DOHH2 (cell line): ENCODE data around the gene LRRC32.
A peak's percentile ranks its signal among the peaks of the same experiment; 100 is the strongest.
"Not testable (repeated sequence)": the region's sequence is repeated elsewhere in the genome, so short reads cannot be mapped to it uniquely, and the experiment has no call there.

Source experiments
- H3F3A ChIP-seq: fragments of 200-600 bp; sonication (generic), shearing (Covaris generic); 2 replicates; pipeline ENCODE4 v1.6.0; 2016; ENCODE audit warnings: antibody characterized with exemption, mild to moderate bottlenecking; ENCODE audit not compliant: control insufficient read depth, insufficient read depth
- H3K27ac ChIP-seq: fragments of 200-600 bp; sonication (generic); 2 replicates; pipeline ENCODE4 v1.5.1; 2014; ENCODE audit warnings: low read depth, mild to moderate bottlenecking, low read length, moderate library complexity
- H3K27me3 ChIP-seq: fragments of 200-600 bp; sonication (generic); 2 replicates; pipeline ENCODE4 v1.6.1; 2014; ENCODE audit warnings: mild to moderate bottlenecking, low read length, mixed read lengths; ENCODE audit not compliant: control insufficient read depth
- H3K36me3 ChIP-seq: fragments of 200-600 bp; sonication (generic); 2 replicates; pipeline ENCODE4 v1.6.1; 2014; ENCODE audit warnings: mild to moderate bottlenecking, low read length, moderate library complexity, mixed read lengths; ENCODE audit not compliant: control insufficient read depth
- H3K4me1 ChIP-seq: fragments of 200-600 bp; sonication (generic); 2 replicates; pipeline ENCODE4 v1.6.1; 2014; ENCODE audit warnings: mild to moderate bottlenecking, low read length, mixed read lengths; ENCODE audit not compliant: control insufficient read depth
- H3K4me2 ChIP-seq: fragments of 200-600 bp; sonication (generic); 2 replicates; pipeline ENCODE4 v1.6.0; 2014; ENCODE audit warnings: mild to moderate bottlenecking, low read length, moderate library complexity
- H3K4me3 ChIP-seq: fragments of 200-600 bp; sonication (generic); 2 replicates; pipeline ENCODE4 v1.5.1; 2014; ENCODE audit warnings: mild to moderate bottlenecking, low read length, mixed read lengths
- H3K79me2 ChIP-seq: fragments of 200-600 bp; sonication (generic); 2 replicates; pipeline ENCODE4 v1.6.1; 2014; ENCODE audit warnings: mild to moderate bottlenecking, low read length, mixed read lengths; ENCODE audit not compliant: control insufficient read depth
- H3K9me2 ChIP-seq: fragments of 200-600 bp; sonication (generic); replicated peaks from 2 replicates; pipeline ENCODE4 v1.6.1; 2014; ENCODE audit warnings: mild to moderate bottlenecking, low read length, mixed read lengths; ENCODE audit not compliant: control insufficient read depth
- H3K9me3 ChIP-seq: fragments of 200-600 bp; sonication (generic); 2 replicates; pipeline ENCODE4 v1.6.1; 2014; ENCODE audit warnings: antibody characterized with exemption, low read length, mixed read lengths; ENCODE audit not compliant: control insufficient read depth, insufficient read depth
- H4K20me1 ChIP-seq: fragments of 200-600 bp; sonication (generic); 2 replicates; pipeline ENCODE4 v1.6.0; 2014; ENCODE audit warnings: low read depth, mild to moderate bottlenecking, antibody characterized with exemption, low read length, moderate library complexity; ENCODE audit not compliant: control insufficient read depth, insufficient read depth
- EZH2phosphoT487 ChIP-seq: fragments of 200-600 bp; sonication (generic); IDR thresholded peaks from 2 replicates; pipeline ENCODE4 v1.6.1; 2017; ENCODE audit warnings: borderline replicate concordance, mild to moderate bottlenecking, antibody characterized with exemption, low read length, moderate library complexity, mixed read lengths
- TF ChIP-seq, protein P1 (sequence below): fragments of 200-600 bp; sonication (generic); IDR thresholded peaks from one replicate; pipeline ENCODE4 v1.5.1; 2014; ENCODE audit warnings: antibody characterized with exemption, mild to moderate bottlenecking, low read depth, low read length; ENCODE audit not compliant: poor library complexity, severe bottlenecking

The LRRC32 gene

DNA sequence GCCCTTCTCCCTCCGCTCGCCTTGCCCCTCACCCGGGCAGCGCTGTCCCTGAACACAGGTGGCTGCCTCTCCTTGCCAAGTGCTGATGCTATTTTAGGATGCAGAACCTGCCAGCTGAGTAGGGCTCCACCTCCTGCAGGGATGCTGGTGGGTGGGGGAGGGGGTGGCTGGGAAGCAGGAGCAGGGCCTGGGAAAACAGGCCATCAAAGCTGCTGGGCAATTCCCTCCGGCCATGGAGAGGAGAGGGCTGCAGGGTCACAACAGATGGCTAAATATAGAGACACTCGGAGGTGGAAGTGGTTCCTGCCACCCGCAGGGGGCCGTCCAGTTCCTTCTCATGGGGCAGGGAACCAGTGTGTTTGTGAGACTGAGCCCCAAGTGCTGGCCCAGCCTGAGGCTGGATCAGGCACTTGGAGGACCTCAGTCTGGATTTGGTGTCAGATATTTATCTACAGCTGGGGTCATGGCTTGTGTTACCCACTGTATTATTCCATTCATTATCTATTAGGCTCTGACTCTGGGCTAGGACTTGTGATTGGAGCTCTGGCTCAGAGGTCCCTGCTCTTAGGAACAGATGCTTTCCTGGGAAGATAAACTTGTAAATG, 59.6 kb downstream of the LRRC32 start:
- Histone ChIP-seq H4K20me1 (no peaks in the 10 kb centered on the region), H3K36me3 (no peaks in the 10 kb centered on the region), H3K27me3 (no peaks in the 10 kb centered on the region), H3K79me2 (no peaks in the 10 kb centered on the region), H3K9me2 (no peaks in the 10 kb centered on the region), H3K4me1 (peaks cover 16% of the 10 kb centered on the region), H3F3A (no peaks in the 10 kb centered on the region), H3K27ac (no peak overlapping the region), H3K9me3 (no peaks in the 10 kb centered on the region), H3K4me3 (no peak overlapping the region), H3K4me2 (0 out of 2 replicates have a peak overlapping the region, but pooled peaks have one; percentile 11)
- TF ChIP-seq, protein P1, sequence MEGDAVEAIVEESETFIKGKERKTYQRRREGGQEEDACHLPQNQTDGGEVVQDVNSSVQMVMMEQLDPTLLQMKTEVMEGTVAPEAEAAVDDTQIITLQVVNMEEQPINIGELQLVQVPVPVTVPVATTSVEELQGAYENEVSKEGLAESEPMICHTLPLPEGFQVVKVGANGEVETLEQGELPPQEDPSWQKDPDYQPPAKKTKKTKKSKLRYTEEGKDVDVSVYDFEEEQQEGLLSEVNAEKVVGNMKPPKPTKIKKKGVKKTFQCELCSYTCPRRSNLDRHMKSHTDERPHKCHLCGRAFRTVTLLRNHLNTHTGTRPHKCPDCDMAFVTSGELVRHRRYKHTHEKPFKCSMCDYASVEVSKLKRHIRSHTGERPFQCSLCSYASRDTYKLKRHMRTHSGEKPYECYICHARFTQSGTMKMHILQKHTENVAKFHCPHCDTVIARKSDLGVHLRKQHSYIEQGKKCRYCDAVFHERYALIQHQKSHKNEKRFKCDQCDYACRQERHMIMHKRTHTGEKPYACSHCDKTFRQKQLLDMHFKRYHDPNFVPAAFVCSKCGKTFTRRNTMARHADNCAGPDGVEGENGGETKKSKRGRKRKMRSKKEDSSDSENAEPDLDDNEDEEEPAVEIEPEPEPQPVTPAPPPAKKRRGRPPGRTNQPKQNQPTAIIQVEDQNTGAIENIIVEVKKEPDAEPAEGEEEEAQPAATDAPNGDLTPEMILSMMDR = peak; percentile 15
- TF ChIP-seq EZH2phosphoT487 = no peak

DNA sequence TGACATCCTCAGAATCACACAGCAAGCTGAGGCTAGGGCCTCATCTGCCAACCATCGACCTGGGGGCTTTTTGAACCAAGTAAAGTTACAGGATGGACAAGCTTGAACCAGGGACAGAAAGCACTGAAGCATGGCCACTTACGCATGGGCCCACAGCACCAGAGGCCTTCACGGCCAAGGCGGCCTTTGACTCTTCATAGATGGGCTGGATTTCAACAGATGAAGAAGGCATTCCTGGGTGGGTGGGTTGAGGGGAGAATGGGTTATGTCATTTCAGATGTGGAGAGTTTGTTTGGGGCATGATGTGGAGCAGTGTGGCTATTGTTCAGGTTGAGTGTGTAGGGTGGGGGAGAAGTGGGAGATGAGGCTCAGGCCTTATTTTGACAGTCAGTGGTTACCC, 60.2 kb downstream of the LRRC32 start:
- Histone ChIP-seq H3K79me2 (no peaks in the 10 kb centered on the region), H3K9me3 (no peaks in the 10 kb centered on the region), H3K36me3 (no peaks in the 10 kb centered on the region), H3K4me1 (peaks cover 16% of the 10 kb centered on the region), H3K27me3 (no peaks in the 10 kb centered on the region), H3F3A (no peaks in the 10 kb centered on the region), H3K4me3 (no peak overlapping the region), H3K9me2 (no peaks in the 10 kb centered on the region), H3K27ac (no peak overlapping the region), H3K4me2 (no peak overlapping the region), H4K20me1 (no peaks in the 10 kb centered on the region)
- TF ChIP-seq, protein P1 = no peak
- no peak for TF ChIP-seq EZH2phosphoT487

DNA sequence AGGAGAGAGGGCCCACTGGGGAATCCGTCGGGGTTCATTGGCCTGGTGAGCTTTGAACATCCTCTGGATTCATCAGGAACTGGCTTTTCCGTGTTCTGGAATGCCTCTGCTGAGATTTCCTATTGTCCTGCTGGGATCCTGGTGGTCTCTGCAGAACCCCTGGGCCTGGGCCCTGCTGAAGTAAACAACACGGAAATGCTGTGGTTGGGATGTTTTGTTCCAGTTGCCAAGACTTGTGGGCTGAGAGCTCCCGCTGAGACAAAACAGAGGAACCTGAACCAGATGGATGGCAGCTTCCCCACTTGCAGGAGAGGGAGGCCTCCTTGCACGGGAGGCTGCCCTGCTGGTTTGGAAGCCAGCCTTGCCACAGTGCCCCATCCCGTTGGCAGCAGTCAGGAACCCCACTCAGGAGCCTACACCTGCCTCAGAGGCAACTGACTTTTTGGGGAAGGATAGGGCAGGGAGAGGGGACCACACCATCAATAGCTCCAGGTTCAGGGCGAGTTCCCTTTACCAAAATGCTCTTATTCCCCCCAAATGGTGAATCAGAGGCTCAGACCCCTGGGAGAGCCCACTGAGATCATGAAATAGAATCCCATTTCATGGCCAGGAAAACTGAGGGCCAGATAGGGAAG, 60.7 kb downstream of the LRRC32 start:
- Histone ChIP-seq H3K36me3 (no peaks in the 10 kb centered on the region), H3K27me3 (no peaks in the 10 kb centered on the region), H3K4me2 (no peak overlapping the region), H3K4me3 (no peak overlapping the region), H3F3A (no peaks in the 10 kb centered on the region), H3K27ac (no peak overlapping the region), H3K9me2 (no peaks in the 10 kb centered on the region), H3K9me3 (no peaks in the 10 kb centered on the region), H3K4me1 (peaks cover 16% of the 10 kb centered on the region), H3K79me2 (no peaks in the 10 kb centered on the region), H4K20me1 (no peaks in the 10 kb centered on the region)
- TF ChIP-seq EZH2phosphoT487 = no peak
- TF ChIP-seq, protein P1 = no peak

DNA sequence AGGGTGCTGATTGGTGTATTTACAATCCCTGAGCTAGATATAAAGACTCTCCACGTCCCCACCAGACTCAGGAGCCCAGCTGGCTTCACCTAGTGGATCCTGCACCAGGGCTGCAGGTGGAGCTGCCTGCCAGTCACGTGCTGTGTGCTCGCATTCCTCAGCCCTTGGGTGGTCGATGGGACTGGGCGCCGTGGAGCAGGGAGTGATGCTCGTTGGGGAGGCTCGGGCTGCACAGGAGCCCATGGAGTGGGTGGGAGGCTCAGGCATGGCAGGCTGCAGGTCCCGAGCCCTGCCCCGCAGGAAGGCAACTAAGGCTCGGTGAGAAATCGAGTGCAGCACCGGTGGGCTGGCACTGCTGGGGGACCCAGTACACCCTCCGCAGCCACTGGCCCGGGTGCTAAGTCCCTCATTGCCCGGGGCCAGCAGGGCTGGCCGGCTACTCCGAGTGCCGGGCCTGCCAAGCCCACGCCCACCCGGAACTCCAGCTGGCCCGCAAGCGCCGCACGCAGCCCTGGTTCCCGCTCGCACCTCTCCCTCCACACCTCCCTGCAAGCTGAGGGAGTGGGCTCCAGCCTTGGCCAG, 61.6 kb downstream of the LRRC32 start:
- not testable (repeated sequence) for H3K36me3 ChIP-seq, H3K4me3 ChIP-seq, H3K4me2 ChIP-seq, H3K79me2 ChIP-seq, H3K27me3 ChIP-seq, H4K20me1 ChIP-seq, H3F3A ChIP-seq, H3K27ac ChIP-seq, H3K9me2 ChIP-seq, H3K9me3 ChIP-seq
- H3K4me1 ChIP-seq = peaks cover 16% of the 10 kb centered on the region

DNA sequence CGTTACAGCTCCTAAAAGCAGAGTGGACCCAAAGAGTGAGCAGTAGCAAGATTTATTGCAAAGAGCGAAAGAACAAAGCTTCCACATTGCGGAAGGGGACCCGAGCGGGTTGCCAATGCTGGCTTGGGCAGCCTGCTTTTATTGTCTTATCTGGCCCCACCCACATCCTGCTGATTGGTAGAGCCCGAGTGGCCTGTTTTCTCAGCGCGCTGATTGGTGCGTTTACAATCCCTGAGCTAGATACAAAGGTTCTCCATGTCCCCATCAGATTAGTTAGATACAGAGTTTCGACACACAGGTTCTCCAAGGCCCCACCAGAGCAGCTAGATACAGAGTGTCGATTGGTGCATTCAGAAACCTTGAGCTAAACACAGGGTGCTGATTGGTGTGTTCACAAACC, 62.3 kb downstream of the LRRC32 start:
- not testable (repeated sequence) for H4K20me1 ChIP-seq, H3K27ac ChIP-seq, H3K79me2 ChIP-seq, H3K9me3 ChIP-seq, H3K9me2 ChIP-seq, H3K36me3 ChIP-seq, H3K4me3 ChIP-seq, H3K27me3 ChIP-seq, H3K4me2 ChIP-seq, H3F3A ChIP-seq
- H3K4me1 ChIP-seq = peaks cover 16% of the 10 kb centered on the region
